GM12874 (cell line): ENCODE measurements around the gene PTPRG.

Source experiments
- CTCF ChIP-seq: IDR thresholded peaks from 2 replicates; pipeline ENCODE4 v1.5.1; 2011; ENCODE audit warnings: low read depth, mild to moderate bottlenecking, control low read depth, low read length, moderate library complexity; ENCODE audit not compliant: insufficient read depth

The PTPRG gene

DNA sequence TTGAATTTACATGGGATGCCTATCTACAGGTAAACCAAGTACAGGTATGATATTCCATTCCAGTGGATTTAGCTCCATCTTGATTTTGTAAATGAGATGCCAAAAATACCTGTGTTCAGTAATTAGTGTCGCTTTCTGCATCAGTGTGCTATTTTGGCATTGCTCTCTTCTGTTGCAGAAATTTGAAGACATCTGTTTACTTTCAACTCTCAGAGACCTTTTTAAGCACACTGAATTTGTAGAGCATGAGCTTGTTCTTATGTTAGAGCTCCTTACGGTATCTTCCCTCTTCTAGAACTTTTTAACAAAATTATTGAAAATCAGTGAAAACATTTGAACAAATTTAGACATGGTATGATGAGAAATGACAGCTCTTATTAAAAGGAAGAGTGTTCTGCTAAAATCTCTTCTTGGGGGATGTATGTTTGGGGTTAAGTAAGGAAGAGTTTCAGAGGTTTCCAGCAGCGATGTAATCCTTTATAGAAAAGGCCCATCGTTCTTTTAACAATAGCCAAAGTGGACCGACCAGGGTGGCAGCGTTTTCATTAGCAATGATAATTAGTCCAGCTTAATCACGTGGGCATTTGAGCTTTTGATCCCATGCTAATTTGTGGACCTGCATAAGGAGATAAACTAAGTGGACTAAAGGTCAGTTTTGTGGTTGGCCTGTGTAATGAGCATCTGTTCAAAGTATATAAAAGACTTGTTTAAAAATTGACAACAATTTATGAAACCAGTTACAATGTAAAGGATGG is 385.4 kb downstream of the PTPRG start:
- no peak for TF ChIP-seq CTCF

DNA sequence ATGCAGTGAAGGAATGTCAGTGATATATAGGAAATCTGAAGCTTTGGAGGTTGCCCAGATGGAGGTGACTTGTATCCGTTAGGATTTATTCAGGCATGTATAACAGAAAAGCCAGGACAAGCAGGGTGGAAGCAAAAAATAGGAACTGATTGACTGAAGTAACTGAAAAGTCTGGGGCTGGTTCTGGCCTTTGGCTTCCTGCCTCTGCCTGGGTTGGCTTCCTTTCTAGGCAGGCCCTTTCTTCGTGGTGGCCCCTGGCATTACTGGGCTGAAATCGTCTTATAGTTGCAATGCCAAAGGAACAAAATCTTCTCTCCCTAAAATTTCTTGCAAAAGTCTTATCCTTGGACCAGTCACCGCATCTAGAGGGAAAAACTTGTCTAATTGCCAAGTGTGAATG is 386.1 kb downstream of the PTPRG start:
- TF ChIP-seq CTCF = no peak

GRCh38 chr3:61948699-61949305 is 387.4 kb downstream of the PTPRG start:
- no peak for TF ChIP-seq CTCF

DNA sequence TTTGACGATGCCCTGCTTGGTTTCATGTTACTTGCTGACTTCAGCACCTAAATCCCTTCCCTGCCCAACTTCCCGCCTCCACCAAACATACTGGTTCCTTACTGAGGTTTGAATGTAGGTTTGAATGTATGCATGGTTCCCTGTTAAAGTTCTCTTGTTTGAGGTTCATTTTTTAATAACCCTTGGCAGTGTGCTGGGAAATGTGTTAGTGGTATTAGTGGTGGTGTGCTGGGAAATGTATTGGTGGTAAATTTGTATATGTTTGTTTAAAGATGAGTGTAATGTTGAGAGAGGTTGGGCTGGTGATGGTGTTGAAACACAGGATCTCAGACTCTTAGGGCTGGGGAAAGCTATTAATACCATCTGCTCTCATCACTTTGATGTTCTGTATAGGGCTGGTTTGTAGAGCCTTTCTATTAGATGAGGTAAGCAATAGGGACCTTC is 392.7 kb downstream of the PTPRG start:
- TF ChIP-seq CTCF = no peak

- TF ChIP-seq CTCF = no peak
Observed at GRCh38 chr3:61955483-61955882, 394.1 kb downstream of the PTPRG start.

GRCh38 chr3:61956236-61956635 is 394.9 kb downstream of the PTPRG start:
- no peak for TF ChIP-seq CTCF

DNA sequence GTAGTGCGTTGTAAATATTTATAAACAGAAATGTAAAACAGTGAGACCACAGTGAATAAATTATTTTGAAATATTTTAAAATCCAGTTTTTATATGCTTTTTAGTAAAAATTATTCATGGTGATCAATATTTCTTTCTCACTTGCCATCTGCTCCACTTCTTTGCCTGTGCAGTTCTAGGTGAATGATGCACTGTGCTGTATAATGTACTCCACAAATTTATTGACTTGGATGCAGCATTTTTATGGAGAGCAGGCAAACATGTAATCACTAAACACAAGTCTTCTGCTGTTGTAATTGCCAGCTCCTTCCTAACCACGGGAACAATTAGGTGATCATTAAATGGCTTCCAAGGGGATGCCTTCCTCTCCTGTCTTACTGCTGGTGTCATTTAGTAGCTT is 395.9 kb downstream of the PTPRG start:
- no peak for TF ChIP-seq CTCF
